GM18951 (cell line): ENCODE results near the gene DCAF5.
"Not testable (repeated sequence)": the region's sequence is repeated elsewhere in the genome, so short reads cannot be mapped to it uniquely, and the experiment has no call there.

ENCODE experiments used
- POLR2A ChIP-seq: IDR thresholded peaks from 4 replicates; pipeline ENCODE4 v1.6.1; 2011; ENCODE audit warnings: mild to moderate bottlenecking; ENCODE audit not compliant: insufficient read length, insufficient read depth; ENCODE audit errors: extremely low read depth
- in situ Hi-C: fragments of 300-500 bp; cut with MboI; formaldehyde crosslinking; loops from one replicate; pipeline ENCODE4 v1.12.0; 2022; ENCODE audit warnings: low sequenced_read_pairs, mixed read lengths, inconsistent platforms; ENCODE audit not compliant: unreplicated experiment

Gene DCAF5

DNA sequence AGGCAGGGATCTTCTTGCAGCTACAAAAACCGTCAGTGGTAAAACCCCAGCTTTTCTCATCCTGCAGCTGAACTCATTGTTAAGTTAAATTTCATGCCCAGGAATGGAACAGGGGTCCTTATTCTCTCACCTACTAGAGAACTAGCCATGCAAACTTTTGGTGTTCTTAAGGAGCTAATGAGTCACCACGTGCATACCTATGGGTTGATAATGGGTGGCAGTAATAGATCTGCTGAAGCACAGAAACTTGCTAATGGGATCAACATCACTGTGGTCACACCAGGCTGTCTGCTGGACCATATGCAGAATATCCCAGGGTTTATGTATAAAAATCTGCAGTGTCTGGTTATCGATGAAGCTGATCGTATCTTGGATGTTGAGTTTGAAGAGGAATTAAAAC is 68.9 kb downstream of the DCAF5 start:
- in situ Hi-C loops = loop anchor here (10.0 kb wide), 1 partner anchor 169 kb away; no protein-coding TSS in a partner anchor
- no peak for TF ChIP-seq POLR2A

DNA sequence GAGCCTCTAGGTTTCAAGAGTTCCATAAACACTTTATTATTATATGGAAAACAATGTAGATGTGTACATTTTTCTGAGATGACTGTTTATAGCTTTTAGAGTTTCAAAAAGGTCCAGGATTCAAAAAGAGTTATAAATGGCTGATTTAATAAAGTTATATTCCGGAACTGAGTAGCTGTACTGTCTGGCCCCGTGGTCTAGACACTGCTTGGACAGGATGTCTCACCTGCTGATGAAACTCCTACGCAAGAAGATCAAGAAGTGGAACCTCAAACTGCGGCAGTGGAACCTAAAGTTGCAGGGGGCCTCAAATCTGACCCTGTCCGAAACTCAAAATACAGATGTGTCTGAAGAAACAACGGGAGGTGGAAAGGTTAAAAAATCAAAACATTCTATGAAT is 69.7 kb downstream of the DCAF5 start:
- TF ChIP-seq POLR2A = no peak
- in situ Hi-C loops = loop anchor here (10.0 kb wide), 1 partner anchor 168 kb away; no protein-coding TSS in a partner anchor

DNA sequence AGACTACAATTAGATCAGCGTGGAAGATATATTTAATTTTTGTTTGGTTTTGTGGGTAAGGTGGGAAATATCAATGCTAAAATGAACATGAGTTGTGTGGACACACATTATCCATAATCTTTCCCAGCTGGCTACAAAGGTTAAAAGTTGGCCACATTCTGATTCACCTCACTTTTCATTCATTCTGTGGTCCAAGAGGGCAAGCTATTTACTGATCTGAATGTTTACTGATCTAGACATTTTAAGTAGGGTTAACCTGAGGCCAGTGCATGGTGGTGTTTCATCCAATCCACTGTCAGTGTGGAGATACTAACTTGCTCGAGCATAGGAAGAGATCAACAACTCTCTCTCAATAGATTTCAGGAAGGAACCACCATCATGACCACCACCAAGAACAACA is 71.6 kb downstream of the DCAF5 start:
- no peak for TF ChIP-seq POLR2A
- in situ Hi-C loops = loop anchor here (10.0 kb wide), 1 partner anchor 166 kb away; no protein-coding TSS in a partner anchor

DNA sequence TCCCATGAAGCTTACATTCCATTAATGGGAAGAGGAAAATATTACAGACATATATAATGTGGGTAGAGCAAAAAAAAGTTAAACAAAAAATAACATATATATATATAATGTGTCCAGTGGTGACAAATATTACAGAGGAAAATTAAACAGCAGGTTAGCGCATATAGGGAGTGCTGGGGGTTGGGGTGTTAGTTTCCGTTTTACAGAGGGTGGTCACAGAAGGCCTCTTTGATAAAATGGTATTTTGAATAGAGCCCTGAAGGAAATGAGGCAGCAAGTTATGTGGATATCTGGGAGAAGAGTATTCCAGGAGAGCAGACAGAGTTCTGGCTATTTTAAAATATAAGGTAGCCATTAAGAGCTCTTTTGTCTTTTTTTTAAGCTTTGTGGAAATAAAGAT is 73.2 kb downstream of the DCAF5 start:
- TF ChIP-seq POLR2A = no peak
- in situ Hi-C loops = loop anchor here (10.0 kb wide), 1 partner anchor 165 kb away; no protein-coding TSS in a partner anchor

DNA sequence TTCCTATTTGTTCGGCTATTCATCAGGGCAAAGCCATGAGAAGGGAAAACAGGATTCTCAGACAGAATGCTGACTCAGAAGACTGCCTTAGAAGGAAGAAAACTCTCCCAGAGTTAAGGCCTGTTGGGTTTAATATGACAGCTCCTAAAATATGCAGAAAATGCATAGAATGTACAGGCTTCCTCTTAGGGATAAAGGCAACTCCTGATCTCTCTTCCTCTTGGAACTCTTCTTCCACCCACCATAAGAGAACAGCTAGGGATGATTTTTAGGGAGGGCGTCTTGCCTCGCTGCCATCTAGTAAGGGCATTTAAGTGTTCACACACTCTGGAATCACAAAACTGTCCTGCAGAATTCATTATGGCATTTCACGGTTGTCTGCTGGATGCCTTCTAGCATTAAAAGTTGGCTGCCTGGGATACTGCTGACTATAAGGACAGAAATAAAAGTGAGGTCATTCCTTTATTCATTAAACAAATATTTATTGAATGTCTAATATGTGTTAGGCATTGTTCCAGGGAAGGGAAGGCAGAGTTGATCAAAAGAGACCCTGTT is 73.7 kb downstream of the DCAF5 start:
- in situ Hi-C loops = no loop called here
- TF ChIP-seq POLR2A = no peak

DNA sequence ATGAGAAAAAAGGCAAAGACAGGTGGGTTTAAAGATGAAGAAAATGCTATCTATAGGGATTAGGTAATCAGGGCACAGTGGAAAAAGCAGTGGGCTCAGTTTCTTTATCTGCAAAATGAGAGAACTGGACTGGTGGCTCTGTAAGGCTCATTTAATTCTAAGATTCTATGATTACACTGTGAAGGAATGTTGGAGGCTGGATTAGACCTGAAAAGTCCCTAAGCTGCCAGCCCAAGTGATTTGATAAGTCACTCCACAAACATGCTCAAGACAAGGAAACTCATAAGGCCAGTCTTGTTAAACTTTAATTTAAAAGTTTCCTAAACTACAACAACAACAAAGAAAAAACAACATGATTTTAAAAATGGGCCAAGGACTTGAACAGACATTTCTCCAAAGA is 75.1 kb downstream of the DCAF5 start:
- TF ChIP-seq POLR2A = no peak
- in situ Hi-C loops = no loop called here

DNA sequence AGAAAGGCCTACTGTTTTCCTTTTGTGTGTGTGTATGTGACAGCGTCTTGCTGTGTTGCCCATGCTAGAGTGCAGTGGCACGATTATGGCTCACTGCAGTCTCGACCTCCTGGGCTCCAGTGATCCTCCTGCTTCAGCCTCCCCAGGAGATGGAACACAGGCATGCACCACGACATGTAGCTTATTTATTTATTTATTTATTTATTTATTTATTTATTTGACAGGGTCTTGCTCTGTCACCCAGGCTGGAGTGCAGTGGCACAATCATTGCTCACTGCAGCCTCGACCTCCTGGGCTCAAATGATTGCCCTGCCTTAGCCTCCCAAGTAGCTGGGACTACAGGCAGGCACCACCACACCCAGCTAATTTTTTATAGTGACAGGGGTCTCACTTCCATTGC is 75.7 kb downstream of the DCAF5 start:
- in situ Hi-C loops = not testable (repeated sequence)

DNA sequence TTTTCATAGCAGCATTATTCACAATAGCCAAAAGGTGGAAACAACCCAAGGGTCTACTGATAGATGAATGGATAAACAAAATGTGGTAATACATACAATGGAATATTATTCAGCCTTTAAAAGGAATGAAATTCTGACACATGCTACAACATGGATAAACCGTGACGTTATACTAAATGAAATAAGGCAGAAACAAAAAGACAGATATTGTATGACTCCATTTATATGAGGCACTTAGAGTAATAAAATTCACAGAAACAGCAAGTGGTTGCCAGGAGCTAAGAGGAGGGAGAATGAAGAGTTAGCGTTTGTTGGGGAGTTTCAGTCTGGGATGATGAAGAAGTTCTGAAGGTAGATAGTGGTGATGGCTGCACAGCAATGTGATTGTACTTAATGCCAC is 76.6 kb downstream of the DCAF5 start:
- in situ Hi-C loops = no loop called here
- TF ChIP-seq POLR2A = no peak

DNA sequence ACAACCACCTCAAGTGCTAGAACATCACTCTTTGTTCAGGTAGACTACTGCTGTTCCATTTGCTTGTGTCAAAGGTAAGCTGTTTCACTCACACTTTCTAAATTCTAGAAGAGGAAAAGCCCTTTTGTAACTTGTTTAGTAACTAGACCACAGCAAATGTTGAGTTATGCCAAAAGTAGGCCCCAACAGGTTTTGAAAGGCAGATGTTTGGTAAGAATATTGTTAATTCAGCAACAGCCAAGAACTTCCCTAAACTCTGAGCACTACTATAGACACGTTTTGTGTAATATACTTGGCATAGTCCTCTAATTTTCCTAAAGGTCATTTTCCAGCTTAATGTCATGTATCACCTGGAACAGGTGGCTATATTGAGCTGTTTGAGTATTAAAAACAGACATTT is 79.0 kb downstream of the DCAF5 start:
- TF ChIP-seq POLR2A = no peak
- in situ Hi-C loops = no loop called here

DNA sequence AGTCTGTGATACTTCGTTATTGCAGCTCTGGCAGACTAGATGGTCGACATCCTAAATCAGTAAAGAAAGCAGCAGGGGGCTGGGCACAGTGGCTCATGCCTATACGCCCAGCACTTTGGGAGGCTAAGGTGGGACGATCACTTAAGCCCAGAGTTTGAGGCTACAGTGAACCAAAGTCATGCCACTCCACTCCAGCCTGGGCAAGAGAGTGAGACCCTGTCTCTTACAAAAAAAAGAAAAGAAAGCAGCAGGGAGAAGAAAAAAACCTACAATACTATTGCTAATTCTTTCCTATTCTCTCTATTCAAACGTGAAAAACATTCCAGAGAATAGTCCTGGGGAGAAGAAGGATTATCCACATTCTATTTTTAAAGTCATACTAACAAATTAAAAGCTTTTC is 79.5 kb downstream of the DCAF5 start:
- TF ChIP-seq POLR2A = no peak

DNA sequence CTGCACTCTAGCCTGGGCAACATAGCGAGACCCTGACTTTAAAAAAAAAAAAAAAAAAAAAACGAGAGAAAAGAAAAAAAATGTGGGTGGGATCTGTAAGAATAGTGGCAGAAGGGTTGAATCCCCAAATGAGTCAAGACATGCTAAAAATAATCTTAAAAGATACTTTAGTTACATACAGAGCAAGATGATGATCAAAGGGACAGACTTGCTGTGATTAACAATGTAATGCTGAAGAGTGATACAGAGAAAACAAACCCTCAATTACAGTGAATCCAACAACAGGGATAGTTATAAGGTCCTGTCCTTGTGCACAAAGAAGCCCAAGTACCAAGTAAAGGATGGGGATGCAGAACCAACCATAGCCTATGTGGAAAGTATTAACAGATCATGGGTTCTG is 80.3 kb downstream of the DCAF5 start:
- no peak for TF ChIP-seq POLR2A
- in situ Hi-C loops = no loop called here

More for the DNA sequence above, 79.5 kb downstream of the DCAF5 start:
- in situ Hi-C loops = no loop called here

DNA sequence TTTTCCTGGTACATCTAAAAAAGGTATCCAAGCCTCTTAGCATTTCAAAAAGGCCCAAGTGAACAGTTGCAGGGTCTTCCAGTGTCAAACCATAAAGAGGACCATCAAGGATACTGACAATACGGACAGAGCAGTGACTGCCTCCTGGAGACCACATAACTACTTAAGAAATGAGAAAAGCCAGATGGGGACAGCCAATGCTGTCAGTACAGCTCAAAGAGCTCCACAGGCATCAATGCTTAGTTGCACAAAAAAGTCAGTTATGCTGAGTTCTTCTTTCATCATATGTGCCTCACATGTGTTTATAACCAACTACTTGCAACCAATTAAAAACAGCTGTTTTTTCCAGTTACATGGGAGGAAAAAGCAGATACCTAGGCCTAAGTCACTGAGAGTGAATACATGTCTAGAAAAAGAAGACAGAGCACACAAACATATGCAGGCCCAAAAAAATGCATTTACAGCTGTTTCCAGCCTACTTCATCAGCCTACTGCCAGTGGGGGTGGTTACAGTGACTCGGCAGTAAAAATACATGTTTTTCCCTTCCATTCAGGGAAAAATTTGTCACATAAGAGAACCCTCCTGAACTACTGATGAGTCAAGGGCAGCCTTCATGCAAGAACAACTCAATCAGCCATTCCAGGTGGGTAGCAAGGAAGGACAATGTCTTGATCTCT is 84.0 kb downstream of the DCAF5 start:
- no peak for TF ChIP-seq POLR2A
- in situ Hi-C loops = no loop called here

DNA sequence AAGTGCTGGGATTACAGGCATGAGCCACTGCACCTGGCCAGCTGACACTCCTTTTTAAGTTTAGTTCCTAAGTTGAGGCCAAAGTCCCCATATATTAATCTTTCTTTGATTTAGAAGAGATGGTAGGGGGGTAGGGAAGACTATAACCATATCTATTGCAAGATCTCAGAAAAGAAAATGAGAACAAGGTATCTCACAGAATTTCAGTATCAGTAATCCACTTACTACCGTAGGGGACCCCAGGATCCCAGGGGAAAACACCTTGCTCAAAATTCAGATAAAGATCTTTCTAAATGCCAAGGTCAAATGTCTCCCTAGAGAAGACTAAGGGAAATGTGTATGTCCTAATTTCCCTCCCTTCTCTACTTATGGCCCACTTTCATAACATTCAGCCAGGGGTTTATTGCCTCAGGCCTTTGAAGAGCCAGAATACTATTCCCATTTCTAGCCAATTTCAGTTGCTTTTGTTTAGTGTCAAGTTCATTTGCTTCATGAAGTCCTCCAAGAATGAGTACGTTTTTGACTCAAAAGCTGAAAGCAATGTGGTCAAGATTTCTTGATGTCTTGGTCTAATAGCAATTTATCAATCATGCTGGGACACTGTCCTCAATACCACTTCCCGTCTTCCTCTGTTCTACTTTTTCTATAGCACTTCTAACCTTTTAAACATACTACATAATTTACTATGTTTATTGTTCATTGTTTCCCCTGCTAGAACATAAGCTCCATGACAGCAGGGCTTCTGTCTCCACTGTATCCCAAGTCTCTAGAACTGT is 86.3 kb downstream of the DCAF5 start:
- no peak for TF ChIP-seq POLR2A
- in situ Hi-C loops = no loop called here

DNA sequence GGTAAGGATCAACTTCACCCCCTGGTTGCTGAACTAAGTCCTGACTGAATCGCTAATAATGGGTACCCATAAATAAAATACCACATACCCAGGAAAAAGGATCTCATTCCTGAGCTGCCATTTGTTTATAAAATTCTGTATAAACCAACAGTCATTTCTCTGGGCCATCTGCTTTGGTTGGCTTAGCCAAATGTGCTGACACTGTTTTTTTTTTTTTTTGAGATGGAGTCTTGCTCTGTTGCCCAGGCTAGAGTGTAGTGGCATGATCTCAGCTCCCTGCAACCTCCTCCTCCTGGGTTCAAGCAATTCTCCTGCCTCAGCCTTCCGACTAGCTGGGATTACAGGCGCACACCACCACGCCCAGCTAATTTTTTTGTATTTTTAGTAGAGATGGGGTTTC is 87.0 kb downstream of the DCAF5 start:
- in situ Hi-C loops = not testable (repeated sequence)

DNA sequence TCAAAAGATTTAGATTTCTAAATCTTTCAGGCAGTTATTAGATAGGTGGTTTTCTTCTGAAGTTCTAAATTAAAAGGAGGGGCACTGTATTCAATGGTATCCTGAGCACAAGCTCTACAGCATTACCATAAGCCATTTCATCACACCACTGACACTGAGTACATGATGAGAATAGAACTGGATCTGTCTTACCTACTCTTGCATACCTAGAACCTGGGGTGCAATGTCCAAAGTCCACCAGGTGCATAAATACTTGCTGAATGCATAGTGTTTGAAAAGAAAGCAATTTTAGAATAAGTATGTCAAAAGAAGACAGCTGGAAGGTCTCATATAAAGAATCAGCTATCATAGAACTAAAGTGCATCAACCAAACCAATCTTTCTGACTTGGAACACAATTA is 88.3 kb downstream of the DCAF5 start:
- no peak for TF ChIP-seq POLR2A
- in situ Hi-C loops = no loop called here
